Measurements from ENCODE around the gene VSIG1. TPM values are rescaled to one million over a fixed set of nuclear protein-coding genes. Genes with fewer than 3 reads are reported as not detected.

Gene VSIG1
- total and polyA plus RNA-seq, 9 donors: 0.04 to 0.45 (median 0.11) TPM; not detected in 6

DNA sequence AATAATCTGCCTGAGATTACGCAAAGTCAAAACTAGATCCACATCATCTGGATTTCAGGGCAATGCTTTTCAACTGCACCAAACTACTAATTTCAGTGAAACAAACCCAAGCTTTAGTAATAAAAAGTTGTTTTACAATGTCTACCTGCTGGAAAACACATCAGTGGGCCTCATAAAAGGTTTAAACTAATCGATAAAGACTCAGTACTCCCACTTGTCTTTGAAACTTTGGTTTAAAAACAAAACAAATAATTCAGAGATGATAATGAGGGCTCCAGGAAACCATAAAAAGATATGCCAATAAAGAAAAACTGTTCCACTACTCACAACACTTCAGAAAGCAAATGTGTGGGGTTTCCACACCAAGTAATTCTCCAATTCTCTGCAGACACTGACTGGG is 36.2 kb downstream of the VSIG1 start:
- 67 to 71% (median 67%) methylated on average over 2 of the region's 2 CpGs for WGBS, 3 donors
- H3K27ac ChIP-seq: no peak overlapping the region
- H3K27me3 ChIP-seq: no peaks in the 10 kb centered on the region
- no peak overlapping the region for H3K4me3 ChIP-seq
- no peak for DNase-seq
- TF ChIP-seq, protein P1, sequence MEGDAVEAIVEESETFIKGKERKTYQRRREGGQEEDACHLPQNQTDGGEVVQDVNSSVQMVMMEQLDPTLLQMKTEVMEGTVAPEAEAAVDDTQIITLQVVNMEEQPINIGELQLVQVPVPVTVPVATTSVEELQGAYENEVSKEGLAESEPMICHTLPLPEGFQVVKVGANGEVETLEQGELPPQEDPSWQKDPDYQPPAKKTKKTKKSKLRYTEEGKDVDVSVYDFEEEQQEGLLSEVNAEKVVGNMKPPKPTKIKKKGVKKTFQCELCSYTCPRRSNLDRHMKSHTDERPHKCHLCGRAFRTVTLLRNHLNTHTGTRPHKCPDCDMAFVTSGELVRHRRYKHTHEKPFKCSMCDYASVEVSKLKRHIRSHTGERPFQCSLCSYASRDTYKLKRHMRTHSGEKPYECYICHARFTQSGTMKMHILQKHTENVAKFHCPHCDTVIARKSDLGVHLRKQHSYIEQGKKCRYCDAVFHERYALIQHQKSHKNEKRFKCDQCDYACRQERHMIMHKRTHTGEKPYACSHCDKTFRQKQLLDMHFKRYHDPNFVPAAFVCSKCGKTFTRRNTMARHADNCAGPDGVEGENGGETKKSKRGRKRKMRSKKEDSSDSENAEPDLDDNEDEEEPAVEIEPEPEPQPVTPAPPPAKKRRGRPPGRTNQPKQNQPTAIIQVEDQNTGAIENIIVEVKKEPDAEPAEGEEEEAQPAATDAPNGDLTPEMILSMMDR (IDR thresholded peaks at IDR 0.05): no peak
- no peaks in the 10 kb centered on the region for H3K9me3 ChIP-seq
- no peaks in the 10 kb centered on the region for H3K4me1 ChIP-seq (ENCODE audit: insufficient read depth)
- H3K36me3 ChIP-seq: no peaks in the 10 kb centered on the region
- intact Hi-C loops (cut with DNase I): no loop called here

DNA sequence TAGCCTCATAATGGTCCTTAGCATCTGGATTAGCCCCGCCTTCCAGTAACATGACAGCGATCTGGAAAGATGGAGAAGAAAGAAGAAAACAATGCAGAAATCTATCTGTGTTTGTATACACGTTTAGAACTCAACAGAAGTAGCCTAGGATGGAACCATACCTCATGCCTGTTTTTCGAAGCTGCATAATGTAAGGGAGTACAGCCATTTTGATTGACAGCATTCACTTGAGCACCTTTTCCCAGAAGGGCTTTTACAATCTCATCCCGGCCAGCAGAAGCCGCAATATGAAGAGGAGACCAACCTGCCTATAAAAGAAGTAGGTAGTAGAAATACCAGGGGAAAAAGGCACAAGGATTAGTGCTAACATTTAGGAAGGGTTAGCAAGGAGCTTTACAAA is 42.9 kb downstream of the VSIG1 start:
- WGBS, 3 donors: 74 to 82% (median 77%) methylated on average over 6 of the region's 6 CpGs
- Histone ChIP-seq H3K27me3 (no peaks in the 10 kb centered on the region), H3K27ac (no peak overlapping the region), H3K4me3 (no peak overlapping the region), H3K4me1 (ENCODE audit: insufficient read depth) (no peaks in the 10 kb centered on the region), H3K36me3 (no peaks in the 10 kb centered on the region), H3K9me3 (no peaks in the 10 kb centered on the region)
- no peak for DNase-seq
- intact Hi-C loops (cut with DNase I): no loop called here
- TF ChIP-seq, protein P1 (IDR thresholded peaks at IDR 0.05): no peak
- TF ChIP-seq EP300 (IDR thresholded peaks at IDR 0.05) (no peak), POLR2A (IDR thresholded peaks at IDR 0.05) (no peak)

GRCh38 chrX:108088511-108088910 is 43.6 kb downstream of the VSIG1 start:
- Histone ChIP-seq H3K4me1 (ENCODE audit: insufficient read depth) (no peaks in the 10 kb centered on the region), H3K36me3 (no peaks in the 10 kb centered on the region), H3K27me3 (no peaks in the 10 kb centered on the region), H3K27ac (no peak overlapping the region), H3K4me3 (no peak overlapping the region), H3K9me3 (no peaks in the 10 kb centered on the region)
- no peak for DNase-seq
- TF ChIP-seq POLR2A (IDR thresholded peaks at IDR 0.05): no peak
- TF ChIP-seq, protein P1 (IDR thresholded peaks at IDR 0.05): no peak
- TF ChIP-seq EP300 (IDR thresholded peaks at IDR 0.05): no peak
- intact Hi-C loops (cut with DNase I): no loop called here
- 30 to 45% (median 39%) methylated on average over 1 of the region's 1 CpG for WGBS, 3 donors

DNA sequence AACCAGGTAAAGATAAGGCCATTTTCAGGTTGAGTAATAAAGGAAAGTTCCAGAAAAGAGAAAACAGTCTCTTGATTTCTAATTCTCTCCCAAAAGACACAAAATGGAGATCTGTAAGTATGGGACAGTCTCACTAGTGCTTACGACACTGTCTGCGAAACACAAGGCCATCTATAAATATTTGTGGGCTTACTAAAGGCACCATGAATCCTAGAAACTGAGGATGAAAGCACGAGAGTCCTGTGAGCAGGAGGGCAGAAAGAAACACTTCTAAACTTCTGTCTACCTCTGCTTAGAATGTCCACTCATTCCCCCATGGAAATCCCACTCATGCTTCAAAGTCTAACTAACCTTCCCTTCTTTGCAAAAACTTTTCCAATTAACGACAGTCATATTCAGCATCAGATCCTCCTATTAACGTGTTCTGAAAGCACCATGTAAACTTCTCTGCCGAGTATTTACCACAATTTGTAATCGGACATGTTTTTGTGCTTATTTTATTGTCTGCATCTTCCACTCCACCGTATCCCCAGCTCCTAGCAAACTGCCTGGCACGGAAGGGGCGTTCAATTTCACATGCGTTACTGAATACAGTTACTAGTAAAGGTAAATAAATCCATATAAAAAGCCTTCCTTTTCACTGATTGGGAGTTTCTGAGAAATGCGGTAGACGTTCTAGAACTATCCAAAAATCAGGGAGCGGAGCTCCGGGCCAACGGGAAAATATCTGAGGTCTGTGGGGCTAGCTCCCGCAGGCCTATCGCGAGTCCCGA is 45.8 kb downstream of the VSIG1 start:
- Histone ChIP-seq H3K27me3 (no peaks in the 10 kb centered on the region), H3K27ac (peak overlapping the region; percentile 34 to 71), H3K4me3 (peak overlapping the region; percentile 50), H3K36me3 (no peaks in the 10 kb centered on the region), H3K9me3 (no peaks in the 10 kb centered on the region), H3K4me1 (ENCODE audit: insufficient read depth) (no peaks in the 10 kb centered on the region)
- DNase-seq: no peak
- 30 to 32% (median 31%) methylated on average over 20 of the region's 20 CpGs for WGBS, 3 donors
- intact Hi-C loops (cut with DNase I): no loop called here
- TF ChIP-seq, protein P1 (IDR thresholded peaks at IDR 0.05): no peak
- TF ChIP-seq POLR2A (IDR thresholded peaks at IDR 0.05) (no peak), EP300 (IDR thresholded peaks at IDR 0.05) (no peak)
